Measurements from ENCODE around the gene CDK5RAP3. TPM values are rescaled to one million over a fixed set of nuclear protein-coding genes. Genes with fewer than 3 reads are reported as not detected.

Gene CDK5RAP3
- total and polyA plus RNA-seq, 2 experiments from 2014 or later, result 92.6 to 106 TPM

DNA sequence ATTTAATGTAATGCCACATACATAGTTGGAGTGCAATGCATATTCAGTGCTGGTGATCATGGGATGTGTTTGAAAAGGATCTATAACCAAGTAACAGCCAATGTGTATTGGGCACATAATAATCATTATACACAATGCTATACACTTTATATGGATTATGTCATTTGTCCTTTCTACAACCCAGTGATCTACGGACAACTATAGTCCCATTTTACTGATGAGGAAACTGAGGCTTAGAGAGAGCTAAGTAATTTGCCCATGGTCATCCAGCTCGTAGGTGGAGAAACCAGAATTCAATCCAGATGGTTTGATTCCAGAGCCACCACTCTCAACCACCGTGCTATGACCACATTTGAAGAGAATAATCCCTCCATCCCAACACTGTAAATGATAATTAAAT, 39.3 kb downstream of the CDK5RAP3 start:
- no peaks in the 10 kb centered on the region for H3K36me3 ChIP-seq (ENCODE audit: insufficient read depth)

More for the DNA sequence above, 39.3 kb downstream of the CDK5RAP3 start:
- Histone ChIP-seq H3K27me3 (ENCODE audit: insufficient read depth) (peaks cover 24% of the 10 kb centered on the region), H3K27ac (ENCODE audit: low read depth) (no peak overlapping the region), H3K9me2 (ENCODE audit: insufficient read depth) (no peaks in the 10 kb centered on the region), H2AFZ (no peak overlapping the region), H3K4me1 (ENCODE audit: insufficient read depth) (peaks cover 15% of the 10 kb centered on the region), H3K79me2 (replicated peaks; ENCODE audit: insufficient read depth) (no peaks in the 10 kb centered on the region), H4K20me1 (replicated peaks; ENCODE audit: insufficient read depth) (0 out of 2 replicates have a peak, but pooled peaks cover 3% of the 10 kb centered on the region), H3K4me2 (no peak overlapping the region), H3F3A (replicated peaks; ENCODE audit: low read depth) (peaks cover 7% of the 10 kb centered on the region; the same call in 1 of the 2 replicates), H3K4me3 (no peak overlapping the region)
- Mint-ChIP-seq H3K4me3 (no peak overlapping the region), H3K27me3 (ENCODE audit: insufficient read depth, low read depth, poor library complexity) (peaks cover 29% of the 10 kb centered on the region), H3K36me3 (ENCODE audit: low read depth) (no peaks in the 10 kb centered on the region), H3K9me3 (no peaks in the 10 kb centered on the region; the same call in 2 of the 3 replicates), H3K27ac (no peak overlapping the region), H3K4me1 (peaks cover 44% of the 10 kb centered on the region)
- TF ChIP-seq EZH2phosphoT487 (IDR thresholded peaks at IDR 0.05; ENCODE audit: unreplicated experiment), result no peak
- TF ChIP-seq, protein P1, sequence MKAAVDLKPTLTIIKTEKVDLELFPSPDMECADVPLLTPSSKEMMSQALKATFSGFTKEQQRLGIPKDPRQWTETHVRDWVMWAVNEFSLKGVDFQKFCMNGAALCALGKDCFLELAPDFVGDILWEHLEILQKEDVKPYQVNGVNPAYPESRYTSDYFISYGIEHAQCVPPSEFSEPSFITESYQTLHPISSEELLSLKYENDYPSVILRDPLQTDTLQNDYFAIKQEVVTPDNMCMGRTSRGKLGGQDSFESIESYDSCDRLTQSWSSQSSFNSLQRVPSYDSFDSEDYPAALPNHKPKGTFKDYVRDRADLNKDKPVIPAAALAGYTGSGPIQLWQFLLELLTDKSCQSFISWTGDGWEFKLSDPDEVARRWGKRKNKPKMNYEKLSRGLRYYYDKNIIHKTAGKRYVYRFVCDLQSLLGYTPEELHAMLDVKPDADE (IDR thresholded peaks at IDR 0.05), result no peak
- TF ChIP-seq, protein P2, sequence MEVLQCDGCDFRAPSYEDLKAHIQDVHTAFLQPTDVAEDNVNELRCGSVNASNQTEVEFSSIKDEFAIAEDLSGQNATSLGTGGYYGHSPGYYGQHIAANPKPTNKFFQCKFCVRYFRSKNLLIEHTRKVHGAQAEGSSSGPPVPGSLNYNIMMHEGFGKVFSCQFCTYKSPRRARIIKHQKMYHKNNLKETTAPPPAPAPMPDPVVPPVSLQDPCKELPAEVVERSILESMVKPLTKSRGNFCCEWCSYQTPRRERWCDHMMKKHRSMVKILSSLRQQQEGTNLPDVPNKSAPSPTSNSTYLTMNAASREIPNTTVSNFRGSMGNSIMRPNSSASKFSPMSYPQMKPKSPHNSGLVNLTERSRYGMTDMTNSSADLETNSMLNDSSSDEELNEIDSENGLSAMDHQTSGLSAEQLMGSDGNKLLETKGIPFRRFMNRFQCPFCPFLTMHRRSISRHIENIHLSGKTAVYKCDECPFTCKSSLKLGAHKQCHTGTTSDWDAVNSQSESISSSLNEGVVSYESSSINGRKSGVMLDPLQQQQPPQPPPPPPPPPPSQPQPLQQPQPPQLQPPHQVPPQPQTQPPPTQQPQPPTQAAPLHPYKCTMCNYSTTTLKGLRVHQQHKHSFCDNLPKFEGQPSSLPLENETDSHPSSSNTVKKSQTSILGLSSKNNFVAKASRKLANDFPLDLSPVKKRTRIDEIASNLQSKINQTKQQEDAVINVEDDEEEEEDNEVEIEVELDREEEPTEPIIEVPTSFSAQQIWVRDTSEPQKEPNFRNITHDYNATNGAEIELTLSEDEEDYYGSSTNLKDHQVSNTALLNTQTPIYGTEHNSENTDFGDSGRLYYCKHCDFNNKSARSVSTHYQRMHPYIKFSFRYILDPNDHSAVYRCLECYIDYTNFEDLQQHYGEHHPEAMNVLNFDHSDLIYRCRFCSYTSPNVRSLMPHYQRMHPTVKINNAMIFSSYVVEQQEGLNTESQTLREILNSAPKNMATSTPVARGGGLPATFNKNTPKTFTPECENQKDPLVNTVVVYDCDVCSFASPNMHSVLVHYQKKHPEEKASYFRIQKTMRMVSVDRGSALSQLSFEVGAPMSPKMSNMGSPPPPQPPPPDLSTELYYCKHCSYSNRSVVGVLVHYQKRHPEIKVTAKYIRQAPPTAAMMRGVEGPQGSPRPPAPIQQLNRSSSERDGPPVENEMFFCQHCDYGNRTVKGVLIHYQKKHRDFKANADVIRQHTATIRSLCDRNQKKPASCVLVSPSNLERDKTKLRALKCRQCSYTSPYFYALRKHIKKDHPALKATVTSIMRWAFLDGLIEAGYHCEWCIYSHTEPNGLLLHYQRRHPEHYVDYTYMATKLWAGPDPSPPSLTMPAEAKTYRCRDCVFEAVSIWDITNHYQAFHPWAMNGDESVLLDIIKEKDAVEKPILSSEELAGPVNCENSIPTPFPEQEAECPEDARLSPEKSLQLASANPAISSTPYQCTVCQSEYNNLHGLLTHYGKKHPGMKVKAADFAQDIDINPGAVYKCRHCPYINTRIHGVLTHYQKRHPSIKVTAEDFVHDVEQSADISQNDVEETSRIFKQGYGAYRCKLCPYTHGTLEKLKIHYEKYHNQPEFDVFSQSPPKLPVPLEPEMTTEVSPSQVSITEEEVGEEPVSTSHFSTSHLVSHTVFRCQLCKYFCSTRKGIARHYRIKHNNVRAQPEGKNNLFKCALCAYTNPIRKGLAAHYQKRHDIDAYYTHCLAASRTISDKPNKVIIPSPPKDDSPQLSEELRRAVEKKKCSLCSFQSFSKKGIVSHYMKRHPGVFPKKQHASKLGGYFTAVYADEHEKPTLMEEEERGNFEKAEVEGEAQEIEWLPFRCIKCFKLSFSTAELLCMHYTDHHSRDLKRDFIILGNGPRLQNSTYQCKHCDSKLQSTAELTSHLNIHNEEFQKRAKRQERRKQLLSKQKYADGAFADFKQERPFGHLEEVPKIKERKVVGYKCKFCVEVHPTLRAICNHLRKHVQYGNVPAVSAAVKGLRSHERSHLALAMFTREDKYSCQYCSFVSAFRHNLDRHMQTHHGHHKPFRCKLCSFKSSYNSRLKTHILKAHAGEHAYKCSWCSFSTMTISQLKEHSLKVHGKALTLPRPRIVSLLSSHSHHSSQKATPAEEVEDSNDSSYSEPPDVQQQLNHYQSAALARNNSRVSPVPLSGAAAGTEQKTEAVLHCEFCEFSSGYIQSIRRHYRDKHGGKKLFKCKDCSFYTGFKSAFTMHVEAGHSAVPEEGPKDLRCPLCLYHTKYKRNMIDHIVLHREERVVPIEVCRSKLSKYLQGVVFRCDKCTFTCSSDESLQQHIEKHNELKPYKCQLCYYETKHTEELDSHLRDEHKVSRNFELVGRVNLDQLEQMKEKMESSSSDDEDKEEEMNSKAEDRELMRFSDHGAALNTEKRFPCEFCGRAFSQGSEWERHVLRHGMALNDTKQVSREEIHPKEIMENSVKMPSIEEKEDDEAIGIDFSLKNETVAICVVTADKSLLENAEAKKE (CRISPR knock-in tag; IDR thresholded peaks at IDR 0.05), result no peak
- TF ChIP-seq ZNF114 (CRISPR knock-in tag; IDR thresholded peaks at IDR 0.05), result no peak
- no peak for TF ChIP-seq CREB1 (CRISPR knock-in tag; IDR thresholded peaks at IDR 0.05; ENCODE audit: low read depth)
- TF ChIP-seq, protein P3, sequence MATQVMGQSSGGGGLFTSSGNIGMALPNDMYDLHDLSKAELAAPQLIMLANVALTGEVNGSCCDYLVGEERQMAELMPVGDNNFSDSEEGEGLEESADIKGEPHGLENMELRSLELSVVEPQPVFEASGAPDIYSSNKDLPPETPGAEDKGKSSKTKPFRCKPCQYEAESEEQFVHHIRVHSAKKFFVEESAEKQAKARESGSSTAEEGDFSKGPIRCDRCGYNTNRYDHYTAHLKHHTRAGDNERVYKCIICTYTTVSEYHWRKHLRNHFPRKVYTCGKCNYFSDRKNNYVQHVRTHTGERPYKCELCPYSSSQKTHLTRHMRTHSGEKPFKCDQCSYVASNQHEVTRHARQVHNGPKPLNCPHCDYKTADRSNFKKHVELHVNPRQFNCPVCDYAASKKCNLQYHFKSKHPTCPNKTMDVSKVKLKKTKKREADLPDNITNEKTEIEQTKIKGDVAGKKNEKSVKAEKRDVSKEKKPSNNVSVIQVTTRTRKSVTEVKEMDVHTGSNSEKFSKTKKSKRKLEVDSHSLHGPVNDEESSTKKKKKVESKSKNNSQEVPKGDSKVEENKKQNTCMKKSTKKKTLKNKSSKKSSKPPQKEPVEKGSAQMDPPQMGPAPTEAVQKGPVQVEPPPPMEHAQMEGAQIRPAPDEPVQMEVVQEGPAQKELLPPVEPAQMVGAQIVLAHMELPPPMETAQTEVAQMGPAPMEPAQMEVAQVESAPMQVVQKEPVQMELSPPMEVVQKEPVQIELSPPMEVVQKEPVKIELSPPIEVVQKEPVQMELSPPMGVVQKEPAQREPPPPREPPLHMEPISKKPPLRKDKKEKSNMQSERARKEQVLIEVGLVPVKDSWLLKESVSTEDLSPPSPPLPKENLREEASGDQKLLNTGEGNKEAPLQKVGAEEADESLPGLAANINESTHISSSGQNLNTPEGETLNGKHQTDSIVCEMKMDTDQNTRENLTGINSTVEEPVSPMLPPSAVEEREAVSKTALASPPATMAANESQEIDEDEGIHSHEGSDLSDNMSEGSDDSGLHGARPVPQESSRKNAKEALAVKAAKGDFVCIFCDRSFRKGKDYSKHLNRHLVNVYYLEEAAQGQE (IDR thresholded peaks at IDR 0.05; ENCODE audit: unreplicated experiment), result no peak
- TF ChIP-seq POLR2AphosphoS5 (IDR thresholded peaks at IDR 0.05; ENCODE audit: low read depth), result no peak
- no peak for TF ChIP-seq ZNF331 (CRISPR knock-in tag; IDR thresholded peaks at IDR 0.05; ENCODE audit: low read depth)
- no peak for TF ChIP-seq NANOG (IDR thresholded peaks at IDR 0.05; ENCODE audit: borderline replicate concordance)
- TF ChIP-seq, protein P4, sequence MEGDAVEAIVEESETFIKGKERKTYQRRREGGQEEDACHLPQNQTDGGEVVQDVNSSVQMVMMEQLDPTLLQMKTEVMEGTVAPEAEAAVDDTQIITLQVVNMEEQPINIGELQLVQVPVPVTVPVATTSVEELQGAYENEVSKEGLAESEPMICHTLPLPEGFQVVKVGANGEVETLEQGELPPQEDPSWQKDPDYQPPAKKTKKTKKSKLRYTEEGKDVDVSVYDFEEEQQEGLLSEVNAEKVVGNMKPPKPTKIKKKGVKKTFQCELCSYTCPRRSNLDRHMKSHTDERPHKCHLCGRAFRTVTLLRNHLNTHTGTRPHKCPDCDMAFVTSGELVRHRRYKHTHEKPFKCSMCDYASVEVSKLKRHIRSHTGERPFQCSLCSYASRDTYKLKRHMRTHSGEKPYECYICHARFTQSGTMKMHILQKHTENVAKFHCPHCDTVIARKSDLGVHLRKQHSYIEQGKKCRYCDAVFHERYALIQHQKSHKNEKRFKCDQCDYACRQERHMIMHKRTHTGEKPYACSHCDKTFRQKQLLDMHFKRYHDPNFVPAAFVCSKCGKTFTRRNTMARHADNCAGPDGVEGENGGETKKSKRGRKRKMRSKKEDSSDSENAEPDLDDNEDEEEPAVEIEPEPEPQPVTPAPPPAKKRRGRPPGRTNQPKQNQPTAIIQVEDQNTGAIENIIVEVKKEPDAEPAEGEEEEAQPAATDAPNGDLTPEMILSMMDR (conservative IDR thresholded peaks at IDR 0.05; ENCODE audit: low read depth in 2 of 2), result no peak
- ATAC-seq (no peak), DNase-seq (ENCODE audit: low spot score) (no peak)
